Endothelial cell of umbilical vein (primary cell): Measurements from ENCODE around the gene SPRED2. TPM values are rescaled to one million over a fixed set of nuclear protein-coding genes. Genes with fewer than 3 reads are reported as not detected.

Source experiments
- BruUV-seq: library from RNA; stranded (reverse); fragments of 400-500 nt; replicated peaks from 2 replicates; lab custom pipeline; 2021; lab: Mats Ljungman, UMichigan
- CTCF ChIA-PET: fragments of 300-600, 350-600 bp; sonication (Branson Sonifier 250); formaldehyde crosslinking; loops from one replicate; lab custom pipeline; 2021; ENCODE audit warnings: antibody characterized with exemption, inconsistent platforms; lab: Charles Lee
- POLR2A ChIA-PET: fragments of 300-600, 350-600 bp; sonication (Branson Sonifier 250); formaldehyde crosslinking; loops from one replicate; lab custom pipeline; 2021; ENCODE audit warnings: antibody characterized with exemption, inconsistent platforms; lab: Charles Lee
- DNase-seq: peaks from one replicate; pipeline ENCODE4 v3.0.0-alpha.2; 2011; ENCODE audit warnings: low read depth, low spot score
- FAIRE-seq: peaks from 2 replicates; lab custom pipeline; 2011; peaks lifted over from hg19 to GRCh38; lab: Jason Lieb, UNC
- H2AFZ ChIP-seq: 2 replicates; pipeline ENCODE4 v1.6.0; 2012; ENCODE audit warnings: low read depth, low read length, control low read depth, inconsistent platforms
- H3K27ac ChIP-seq: 2 replicates; pipeline ENCODE4 v1.5.1; 2011; ENCODE audit warnings: low read depth, mild to moderate bottlenecking, control low read depth, low read length, moderate library complexity; ENCODE audit not compliant: insufficient read depth
- H3K27me3 ChIP-seq, 2 experiments: 2 replicates each; pipeline versions ENCODE4 v1.6.0 to v1.6.1; 2011; ENCODE audit warnings: low read length in 2 of 2, mixed read lengths in 1 of 2; ENCODE audit not compliant: control insufficient read depth in 2 of 2, insufficient read depth in 2 of 2
- H3K36me3 ChIP-seq, 2 experiments: 2 replicates in 1 of 2; 3 replicates in 1 of 2; pipeline ENCODE4 v1.5.1; 2011; ENCODE audit warnings: low read length in 2 of 2, mild to moderate bottlenecking in 1 of 2, moderate library complexity in 1 of 2; ENCODE audit not compliant: control insufficient read depth in 2 of 2, insufficient read depth in 2 of 2; ENCODE audit errors: extremely low read depth in 1 of 2
- H3K4me1 ChIP-seq: 3 replicates; pipeline ENCODE4 v1.5.1; 2011; ENCODE audit warnings: mild to moderate bottlenecking, low read length; ENCODE audit not compliant: control insufficient read depth, insufficient read depth; ENCODE audit errors: extremely low read depth
- H3K4me2 ChIP-seq: 2 replicates; pipeline ENCODE4 v1.6.1; 2011; ENCODE audit warnings: low read length, control low read depth, mixed read lengths; ENCODE audit not compliant: insufficient read depth
- H3K4me3 ChIP-seq, 3 experiments: fragments of 200-600 bp in 1 of 3; sonication (generic), shearing (Covaris generic) in 1 of 3; replicated peaks in 1 of 3; 2 replicates each; pipeline ENCODE4 v1.5.1; 2011 to 2016; ENCODE audit warnings: control low read depth in 3 of 3, low read length in 3 of 3, mild to moderate bottlenecking in 2 of 3, inconsistent platforms in 1 of 3, low read depth in 1 of 3, moderate library complexity in 1 of 3; ENCODE audit not compliant: insufficient read depth in 1 of 3
- H3K79me2 ChIP-seq: 2 replicates; pipeline ENCODE4 v1.6.0; 2012; ENCODE audit warnings: low read length, inconsistent platforms; ENCODE audit not compliant: control insufficient read depth, insufficient read depth
- H3K9ac ChIP-seq: replicated peaks from 2 replicates; pipeline ENCODE3; 2011; ENCODE audit warnings: low read length, control low read depth; ENCODE audit not compliant: insufficient read depth; ENCODE audit errors: extremely low read depth
- H3K9me1 ChIP-seq: replicated peaks from 3 replicates; pipeline ENCODE4 v1.6.0; 2011; ENCODE audit warnings: mild to moderate bottlenecking, low read length; ENCODE audit not compliant: control insufficient read depth, insufficient read depth; ENCODE audit errors: extremely low read depth
- H3K9me3 ChIP-seq: replicated peaks from 2 replicates; pipeline ENCODE4 v1.5.1; 2012; ENCODE audit warnings: low read length, inconsistent platforms; ENCODE audit not compliant: control insufficient read depth, insufficient read depth
- H4K20me1 ChIP-seq: replicated peaks from 2 replicates; pipeline ENCODE3; 2011; ENCODE audit warnings: mild to moderate bottlenecking, low read length; ENCODE audit not compliant: control insufficient read depth, insufficient read depth; ENCODE audit errors: extremely low read depth
- EZH2 ChIP-seq: IDR thresholded peaks from 2 replicates; pipeline ENCODE4 v1.6.1; 2012; ENCODE audit warnings: borderline replicate concordance, low read depth, mild to moderate bottlenecking, moderate library complexity, low read length, inconsistent platforms; ENCODE audit not compliant: severe bottlenecking
- FOS ChIP-seq: IDR thresholded peaks from 2 replicates; pipeline ENCODE4 v1.6.1; 2011; ENCODE audit warnings: mild to moderate bottlenecking, low read length, moderate library complexity, borderline replicate concordance; ENCODE audit not compliant: insufficient read depth
- GATA2 ChIP-seq: IDR thresholded peaks from 2 replicates; pipeline ENCODE4 v1.7.0; 2011; ENCODE audit warnings: low read depth, mild to moderate bottlenecking, moderate library complexity, mixed read lengths, low read length; ENCODE audit not compliant: insufficient read length, insufficient read depth
- JUN ChIP-seq: IDR thresholded peaks from 2 replicates; pipeline ENCODE4 v1.6.1; 2011; ENCODE audit warnings: borderline replicate concordance, low read depth; ENCODE audit not compliant: insufficient read length, insufficient read depth
- MYC ChIP-seq: IDR thresholded peaks from one replicate; pipeline ENCODE4 v1.6.1; 2011; ENCODE audit warnings: mild to moderate bottlenecking, low read depth, low read length
- POLR2A ChIP-seq: IDR thresholded peaks from 2 replicates; pipeline ENCODE4 v1.6.1; 2012; ENCODE audit warnings: low read depth, mild to moderate bottlenecking, control low read depth, low read length
- POLR2AphosphoS5 ChIP-seq: IDR thresholded peaks from 2 replicates; pipeline ENCODE4 v1.6.1; 2012; ENCODE audit warnings: low read depth, mild to moderate bottlenecking, control low read depth, low read length, moderate library complexity; ENCODE audit not compliant: insufficient read depth
- dilution Hi-C: fragments of 300-500 bp; cut with MboI; formaldehyde crosslinking; loops from one replicate; pipeline ENCODE4 v1.15.0; 2019; ENCODE audit warnings: low sequenced_read_pairs; ENCODE audit not compliant: extremely low pct_ligation_motif_present
- intact Hi-C: fragments of 100-400 bp; cut with micrococcal nuclease; formaldehyde crosslinking; loops from one replicate; pipeline ENCODE4 v1.10.0; 2022
- polyA plus RNA-seq, 4 experiments: library from polyadenylated mRNA; depleted of rRNA in 3 of 4; stranded (reverse) in 3 of 4; unstranded in 1 of 4; fragments of >200 nt; gene quantifications; 2 replicates each; pipeline versions ENCODE4 v1.2.1 to v1.2.3, GENCODE V29; 2011 to 2012; ENCODE audit warnings: missing spikeins in 1 of 4
- total RNA-seq: library from RNA; stranded (reverse); gene quantifications from 2 replicates; pipeline ENCODE4 v1.2.3, GENCODE V29; 2021
- TF ChIP-seq, protein P1 (sequence below), 2 donors: IDR thresholded peaks; 1 replicate in 1 of 2; 2 replicates in 1 of 2; pipeline ENCODE4 v1.5.1; 2011; ENCODE audit warnings: low read length in 2 of 2, mild to moderate bottlenecking in 2 of 2, moderate library complexity in 2 of 2, control low read depth in 1 of 2, inconsistent platforms in 1 of 2, low read depth in 1 of 2; ENCODE audit not compliant: insufficient read depth in 1 of 2; ENCODE audit errors: extremely low read depth in 1 of 2
- TF ChIP-seq, protein P2 (sequence below): IDR thresholded peaks from 2 replicates; pipeline ENCODE4 v1.6.1; 2011; ENCODE audit not compliant: insufficient read depth, insufficient read length

SPRED2 gene
- total and polyA plus RNA-seq, 2 donors (not counting 3 experiments of a cell fraction or from before 2014, with no cell fraction given) = 3.6 to 9.6 TPM

GRCh38 chr2:65320946-65321345 lies 111.5 kb downstream of the SPRED2 start:
- CTCF ChIA-PET = interaction anchor here (1.0 to 1.9 kb wide), 6 partner anchors 9 to 63 kb away, joined by 3 to 7 read pairs (median 4); no protein-coding TSS in a partner anchor
- no peaks in the 10 kb centered on the region for H3K9me1 ChIP-seq
- H3K27me3 ChIP-seq = no peaks in the 10 kb centered on the region
- FAIRE-seq (no peak), DNase-seq (no peak)
- H3K9me3 ChIP-seq = no peaks in the 10 kb centered on the region
- H3K27ac ChIP-seq = no peak overlapping the region
- dilution Hi-C loops = no loop called here
- BruUV-seq = no TSS peak
- H3K9ac ChIP-seq = no peak overlapping the region
- POLR2A ChIA-PET = no interaction called here
- H3K36me3 ChIP-seq = no peaks in the 10 kb centered on the region
- no peaks in the 10 kb centered on the region for H3K79me2 ChIP-seq
- H3K4me2 ChIP-seq = no peak overlapping the region
- H3K4me1 ChIP-seq = no peaks in the 10 kb centered on the region
- no peak overlapping the region for H3K4me3 ChIP-seq
- no peak for TF ChIP-seq EZH2
- no peak for TF ChIP-seq POLR2AphosphoS5
- TF ChIP-seq, protein P1, sequence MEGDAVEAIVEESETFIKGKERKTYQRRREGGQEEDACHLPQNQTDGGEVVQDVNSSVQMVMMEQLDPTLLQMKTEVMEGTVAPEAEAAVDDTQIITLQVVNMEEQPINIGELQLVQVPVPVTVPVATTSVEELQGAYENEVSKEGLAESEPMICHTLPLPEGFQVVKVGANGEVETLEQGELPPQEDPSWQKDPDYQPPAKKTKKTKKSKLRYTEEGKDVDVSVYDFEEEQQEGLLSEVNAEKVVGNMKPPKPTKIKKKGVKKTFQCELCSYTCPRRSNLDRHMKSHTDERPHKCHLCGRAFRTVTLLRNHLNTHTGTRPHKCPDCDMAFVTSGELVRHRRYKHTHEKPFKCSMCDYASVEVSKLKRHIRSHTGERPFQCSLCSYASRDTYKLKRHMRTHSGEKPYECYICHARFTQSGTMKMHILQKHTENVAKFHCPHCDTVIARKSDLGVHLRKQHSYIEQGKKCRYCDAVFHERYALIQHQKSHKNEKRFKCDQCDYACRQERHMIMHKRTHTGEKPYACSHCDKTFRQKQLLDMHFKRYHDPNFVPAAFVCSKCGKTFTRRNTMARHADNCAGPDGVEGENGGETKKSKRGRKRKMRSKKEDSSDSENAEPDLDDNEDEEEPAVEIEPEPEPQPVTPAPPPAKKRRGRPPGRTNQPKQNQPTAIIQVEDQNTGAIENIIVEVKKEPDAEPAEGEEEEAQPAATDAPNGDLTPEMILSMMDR (IDR thresholded peaks at IDR 0.05; ENCODE audit: extremely low read depth in 1 of 2, insufficient read depth in 1 of 2, low read depth in 1 of 2, low read length in 2 of 2) = no peak
- TF ChIP-seq GATA2 = no peak
- TF ChIP-seq FOS = no peak
- TF ChIP-seq, protein P2, sequence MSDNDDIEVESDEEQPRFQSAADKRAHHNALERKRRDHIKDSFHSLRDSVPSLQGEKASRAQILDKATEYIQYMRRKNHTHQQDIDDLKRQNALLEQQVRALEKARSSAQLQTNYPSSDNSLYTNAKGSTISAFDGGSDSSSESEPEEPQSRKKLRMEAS = no peak
- TF ChIP-seq POLR2A = no peak
- no peak for TF ChIP-seq JUN
- no peak for TF ChIP-seq MYC
- H4K20me1 ChIP-seq = no peaks in the 10 kb centered on the region
- intact Hi-C loops = no loop called here
- no peak overlapping the region for H2AFZ ChIP-seq
